Activated T-helper 17 cell treated with anti-CD3 and anti-CD28 coated beads, Interleukin-2, amount 50 U/mL, for 72 hours (primary cell): ENCODE measurements around the gene PARVA. TPM values are rescaled to one million over a fixed set of nuclear protein-coding genes. Genes with fewer than 3 reads are reported as not detected.

ENCODE experiments used
- ATAC-seq: fragments of 150-1000 bp; cut with Tn5 transposase; replicated peaks from 2 replicates; pipeline ENCODE4 v1.10.0; 2021; ENCODE audit warnings: mild to moderate bottlenecking, moderate library complexity
- H3K27ac Mint-ChIP-seq: one replicate; pipeline ENCODE4 v1.8.0; 2022; ENCODE audit warnings: mixed read lengths
- H3K27me3 Mint-ChIP-seq: one replicate; pipeline ENCODE4 v1.8.0; 2022; ENCODE audit warnings: mixed read lengths
- H3K36me3 Mint-ChIP-seq: one replicate; pipeline ENCODE4 v1.8.0; 2022; ENCODE audit warnings: low read depth, mild to moderate bottlenecking, mixed read lengths
- H3K4me1 Mint-ChIP-seq: one replicate; pipeline ENCODE4 v1.8.0; 2022; ENCODE audit warnings: mixed read lengths
- H3K4me3 Mint-ChIP-seq: one replicate; pipeline ENCODE4 v1.8.0; 2022; ENCODE audit warnings: mild to moderate bottlenecking, mixed read lengths
- H3K9me3 Mint-ChIP-seq: one replicate; pipeline ENCODE4 v1.8.0; 2022; ENCODE audit warnings: mixed read lengths
- total RNA-seq, 2 donors: library from RNA; stranded (reverse); gene quantifications; one replicate each; pipeline ENCODE4 v1.2.3, GENCODE V29; 2022

PARVA gene
- total RNA-seq, 2 donors from 2014 or later, result 0.19 TPM; not detected in 1

- no peak for ATAC-seq
- no peaks in the 10 kb centered on the region for H3K4me1 Mint-ChIP-seq
- no peaks in the 10 kb centered on the region for H3K9me3 Mint-ChIP-seq
- no peaks in the 10 kb centered on the region for H3K36me3 Mint-ChIP-seq
- H3K27ac Mint-ChIP-seq, result no peak overlapping the region
- H3K27me3 Mint-ChIP-seq, result peaks cover 6% of the 10 kb centered on the region
- H3K4me3 Mint-ChIP-seq, result no peak overlapping the region
These were observed 119.0 kb downstream of the PARVA start for GRCh38 chr11:12496181-12497025.

- Mint-ChIP-seq H3K4me3 (no peak overlapping the region), H3K4me1 (no peaks in the 10 kb centered on the region), H3K27ac (no peak overlapping the region), H3K9me3 (no peaks in the 10 kb centered on the region), H3K36me3 (no peaks in the 10 kb centered on the region), H3K27me3 (peaks cover 6% of the 10 kb centered on the region)
- no peak for ATAC-seq
These were observed 120.1 kb downstream of the PARVA start for GRCh38 chr11:12497431-12497830.

DNA sequence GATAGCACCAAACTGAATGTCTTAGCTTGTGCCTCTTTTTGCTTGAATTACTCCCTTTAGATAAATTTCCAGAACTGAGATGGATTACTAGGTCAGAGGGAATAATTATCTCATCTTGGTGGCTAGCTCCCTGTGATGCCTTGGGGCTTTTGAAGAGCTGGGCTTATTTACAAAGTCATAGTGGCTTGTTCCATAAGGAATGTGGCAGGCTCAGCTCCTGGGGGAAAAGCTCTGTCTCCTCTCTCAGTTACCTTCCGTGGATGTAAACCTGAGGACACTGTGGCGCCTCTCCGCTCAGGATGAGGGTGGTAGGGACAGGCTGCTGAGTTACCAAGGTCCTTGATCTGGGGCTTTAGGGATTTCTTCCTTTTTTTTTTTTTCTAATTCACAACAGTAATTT lies 121.7 kb downstream of the PARVA start:
- Mint-ChIP-seq H3K4me3 (no peak overlapping the region), H3K9me3 (no peaks in the 10 kb centered on the region), H3K27me3 (peaks cover 6% of the 10 kb centered on the region), H3K4me1 (no peaks in the 10 kb centered on the region), H3K27ac (no peak overlapping the region), H3K36me3 (no peaks in the 10 kb centered on the region)
- no peak for ATAC-seq

- ATAC-seq, result no peak
These were observed 124.7 kb downstream of the PARVA start for GRCh38 chr11:12502046-12502445.

DNA sequence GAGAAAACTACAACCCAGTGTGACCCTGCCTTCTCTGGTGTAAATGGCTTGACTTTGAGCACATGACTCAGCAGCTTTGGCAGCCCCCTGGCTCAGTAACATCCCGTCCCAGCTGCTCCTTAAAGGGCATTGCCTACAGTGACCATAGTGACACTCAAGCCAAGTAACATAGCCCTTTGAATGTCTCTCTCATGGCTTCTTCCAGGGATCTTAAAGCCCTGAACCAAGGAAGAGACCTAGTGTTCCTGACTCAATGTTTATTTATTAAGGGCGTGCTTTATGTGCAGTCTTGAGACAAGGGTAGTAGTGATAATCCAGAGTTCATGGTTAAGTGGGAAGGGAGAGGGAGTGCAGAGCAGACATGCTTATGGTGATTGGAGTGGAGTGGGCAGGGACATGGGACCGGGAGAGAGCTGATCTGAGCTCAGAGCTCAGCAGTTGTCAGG lies 125.7 kb downstream of the PARVA start:
- Mint-ChIP-seq H3K9me3 (no peaks in the 10 kb centered on the region), H3K4me1 (no peaks in the 10 kb centered on the region), H3K36me3 (no peaks in the 10 kb centered on the region), H3K4me3 (no peak overlapping the region), H3K27me3 (no peaks in the 10 kb centered on the region), H3K27ac (no peak overlapping the region)
- no peak for ATAC-seq

More at GRCh38 chr11:12502046-12502445, 124.7 kb downstream of the PARVA start:
- H3K27me3 Mint-ChIP-seq, result no peaks in the 10 kb centered on the region
- H3K4me1 Mint-ChIP-seq, result no peaks in the 10 kb centered on the region
- H3K36me3 Mint-ChIP-seq, result no peaks in the 10 kb centered on the region
- no peak overlapping the region for H3K4me3 Mint-ChIP-seq
- H3K9me3 Mint-ChIP-seq, result no peaks in the 10 kb centered on the region
- no peak overlapping the region for H3K27ac Mint-ChIP-seq

- H3K4me1 Mint-ChIP-seq, result no peaks in the 10 kb centered on the region
- no peak overlapping the region for H3K4me3 Mint-ChIP-seq
- ATAC-seq, result no peak
- no peaks in the 10 kb centered on the region for H3K9me3 Mint-ChIP-seq
- no peaks in the 10 kb centered on the region for H3K36me3 Mint-ChIP-seq
- no peak overlapping the region for H3K27ac Mint-ChIP-seq
- H3K27me3 Mint-ChIP-seq, result no peaks in the 10 kb centered on the region
These were observed 126.5 kb downstream of the PARVA start for GRCh38 chr11:12503886-12504285.

DNA sequence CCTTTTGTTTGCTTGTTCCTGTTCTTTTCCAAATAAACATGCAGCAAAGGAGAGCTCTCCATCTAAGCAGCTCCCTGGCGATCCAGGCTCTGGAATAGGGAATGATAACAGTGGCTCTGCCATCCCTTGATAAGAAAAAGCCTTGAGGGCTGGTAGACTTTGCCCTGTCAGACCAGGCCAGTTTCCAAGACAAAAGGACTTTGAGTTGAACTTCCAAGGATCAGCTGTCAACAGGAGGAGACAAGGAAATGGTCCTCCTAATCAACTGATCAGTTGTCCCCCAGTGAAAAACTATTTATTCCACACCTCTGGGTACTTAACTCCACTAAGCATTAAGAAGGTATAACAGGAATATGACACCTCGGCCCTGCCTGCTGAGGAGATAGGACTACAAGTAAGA lies 127.8 kb downstream of the PARVA start:
- no peaks in the 10 kb centered on the region for H3K4me1 Mint-ChIP-seq
- no peaks in the 10 kb centered on the region for H3K36me3 Mint-ChIP-seq
- no peaks in the 10 kb centered on the region for H3K27me3 Mint-ChIP-seq
- no peak for ATAC-seq
- H3K27ac Mint-ChIP-seq, result no peak overlapping the region
- H3K4me3 Mint-ChIP-seq, result no peak overlapping the region
- H3K9me3 Mint-ChIP-seq, result no peaks in the 10 kb centered on the region

DNA sequence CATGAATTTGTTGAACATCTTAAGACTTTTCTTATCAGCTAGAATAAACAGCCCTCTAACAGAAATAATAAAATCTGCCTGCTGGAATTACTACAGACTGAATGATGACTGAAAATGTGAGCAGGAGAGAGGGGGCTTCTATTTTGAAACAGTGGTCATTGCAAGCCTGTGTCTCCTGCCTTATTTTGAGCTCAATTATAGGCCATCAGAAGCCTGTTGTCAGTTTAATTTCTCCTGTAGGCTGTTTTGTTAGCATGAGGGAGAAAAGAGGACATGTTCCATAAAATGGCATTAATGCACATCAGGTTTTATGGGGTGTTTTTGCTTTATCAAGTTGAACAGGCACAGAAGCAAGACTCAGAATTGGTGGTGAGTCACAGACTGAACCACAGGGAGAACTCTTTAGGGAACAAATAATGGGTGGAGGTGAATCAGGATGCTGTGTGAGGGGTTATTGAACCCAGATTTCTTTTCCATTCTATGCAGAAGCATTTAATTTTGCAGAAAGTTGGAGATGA lies 129.1 kb downstream of the PARVA start:
- Mint-ChIP-seq H3K9me3 (no peaks in the 10 kb centered on the region), H3K27me3 (no peaks in the 10 kb centered on the region), H3K27ac (no peak overlapping the region), H3K36me3 (no peaks in the 10 kb centered on the region), H3K4me1 (no peaks in the 10 kb centered on the region), H3K4me3 (no peak overlapping the region)
- no peak for ATAC-seq

DNA sequence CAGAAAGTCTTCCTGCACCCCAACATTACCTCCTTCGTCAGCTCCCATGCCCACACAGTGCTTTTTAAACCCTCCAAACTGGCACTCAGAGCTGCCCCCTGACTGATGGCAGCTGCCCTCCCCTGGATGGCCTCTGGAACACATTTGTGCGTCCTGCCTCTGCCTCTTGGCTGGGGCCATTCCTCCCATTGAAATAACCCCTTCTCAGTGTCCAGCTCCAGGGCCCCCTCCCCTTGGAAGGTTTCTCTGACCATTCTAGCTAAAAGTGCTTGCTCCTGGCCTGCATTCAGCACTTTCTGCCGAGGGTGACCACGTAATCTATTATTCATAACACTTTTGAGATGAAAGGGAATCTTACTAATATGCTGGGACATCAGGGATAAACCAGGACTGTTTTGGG lies 130.0 kb downstream of the PARVA start:
- Mint-ChIP-seq H3K27me3 (peaks cover 3% of the 10 kb centered on the region), H3K4me3 (no peak overlapping the region), H3K27ac (no peak overlapping the region), H3K9me3 (no peaks in the 10 kb centered on the region), H3K36me3 (no peaks in the 10 kb centered on the region), H3K4me1 (no peaks in the 10 kb centered on the region)
- no peak for ATAC-seq

DNA sequence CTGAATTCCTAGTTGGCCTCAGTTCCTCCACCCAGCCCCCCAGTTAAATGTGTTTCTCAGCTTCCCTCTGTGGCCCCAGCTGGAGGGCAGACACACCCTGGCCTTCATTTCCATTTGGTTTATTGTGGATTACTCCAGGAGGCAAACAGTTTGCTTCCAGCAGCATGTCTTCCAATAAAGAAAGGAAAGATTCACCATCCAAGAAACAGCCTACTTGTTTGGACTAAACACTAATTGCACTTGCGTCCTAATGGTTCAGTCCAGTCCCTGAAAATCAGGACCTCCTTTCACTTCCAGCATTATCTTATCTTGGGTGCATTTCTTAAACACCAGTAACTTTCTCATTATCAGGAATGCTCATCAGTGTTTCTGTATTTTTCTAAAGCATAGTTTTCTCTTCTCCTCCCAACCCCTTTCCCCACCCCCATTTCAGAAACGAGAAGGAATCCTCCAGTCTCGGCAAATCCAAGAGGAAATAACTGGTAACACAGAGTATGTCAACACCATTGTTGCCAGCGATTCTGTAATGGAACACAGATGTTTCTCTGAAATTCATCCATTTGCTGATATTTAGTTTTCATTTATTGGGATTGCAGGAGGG lies 130.9 kb downstream of the PARVA start:
- Mint-ChIP-seq H3K9me3 (no peaks in the 10 kb centered on the region), H3K27ac (no peak overlapping the region), H3K4me3 (no peak overlapping the region), H3K27me3 (peaks cover 3% of the 10 kb centered on the region), H3K4me1 (no peaks in the 10 kb centered on the region), H3K36me3 (no peaks in the 10 kb centered on the region)
- ATAC-seq, result no peak

GRCh38 chr11:12509371-12509770 lies 132.0 kb downstream of the PARVA start:
- no peak overlapping the region for H3K27ac Mint-ChIP-seq
- peaks cover 3% of the 10 kb centered on the region for H3K27me3 Mint-ChIP-seq
- no peaks in the 10 kb centered on the region for H3K9me3 Mint-ChIP-seq
- no peaks in the 10 kb centered on the region for H3K36me3 Mint-ChIP-seq
- no peak overlapping the region for H3K4me3 Mint-ChIP-seq
- no peak for ATAC-seq
- H3K4me1 Mint-ChIP-seq, result no peaks in the 10 kb centered on the region

- no peak overlapping the region for H3K4me3 Mint-ChIP-seq
- H3K4me1 Mint-ChIP-seq, result no peaks in the 10 kb centered on the region
- no peaks in the 10 kb centered on the region for H3K36me3 Mint-ChIP-seq
- no peak overlapping the region for H3K27ac Mint-ChIP-seq
- H3K27me3 Mint-ChIP-seq, result peaks cover 3% of the 10 kb centered on the region
- H3K9me3 Mint-ChIP-seq, result no peaks in the 10 kb centered on the region
- no peak for ATAC-seq
These were observed 134.8 kb downstream of the PARVA start for GRCh38 chr11:12512132-12512531.

GRCh38 chr11:12512826-12513395 lies 135.5 kb downstream of the PARVA start:
- Mint-ChIP-seq H3K4me1 (no peaks in the 10 kb centered on the region), H3K36me3 (no peaks in the 10 kb centered on the region), H3K4me3 (no peak overlapping the region), H3K9me3 (no peaks in the 10 kb centered on the region), H3K27ac (no peak overlapping the region), H3K27me3 (peaks cover 3% of the 10 kb centered on the region)
- no peak for ATAC-seq

DNA sequence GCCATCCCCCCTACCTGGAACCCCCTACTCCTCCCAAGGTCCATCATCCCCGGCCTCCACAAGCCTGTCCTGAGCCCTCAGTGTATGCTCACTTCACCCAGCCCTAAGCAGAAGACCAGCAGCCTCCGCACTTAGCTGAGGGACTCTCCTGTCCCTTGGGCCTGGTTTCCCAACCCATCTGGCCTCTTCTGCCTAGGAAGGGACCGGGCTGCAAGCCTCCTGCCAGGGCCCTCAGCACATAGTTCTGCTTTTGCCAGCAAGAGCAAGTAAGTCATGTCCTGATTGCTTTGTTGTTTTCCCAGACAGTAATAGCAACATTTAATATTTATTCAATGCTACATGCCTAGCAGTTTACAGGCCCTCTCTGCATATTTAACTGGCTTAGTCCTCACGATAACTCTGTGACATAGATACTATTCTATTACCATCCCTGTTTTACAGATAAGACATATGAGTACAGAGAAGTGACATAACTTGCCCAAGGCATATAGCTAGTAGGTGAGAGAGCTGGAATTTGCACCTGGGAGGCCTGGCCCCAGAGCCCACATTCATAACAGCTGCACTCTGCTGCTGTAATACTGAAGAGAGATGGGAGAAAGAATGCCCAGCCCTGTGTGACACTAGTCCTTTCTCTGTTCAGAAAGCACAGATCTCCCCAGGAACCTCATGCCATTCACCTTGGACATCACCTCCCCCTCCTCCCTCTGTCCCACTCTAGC lies 139.2 kb downstream of the PARVA start:
- Mint-ChIP-seq H3K4me3 (no peak overlapping the region), H3K27me3 (peaks cover 11% of the 10 kb centered on the region), H3K27ac (no peak overlapping the region), H3K36me3 (no peaks in the 10 kb centered on the region), H3K4me1 (no peaks in the 10 kb centered on the region), H3K9me3 (no peaks in the 10 kb centered on the region)
- ATAC-seq, result no peak
